K562 treated with DMSO at 1 percent for 4 hours (cell line): Measurements from ENCODE around the gene EIF1. TPM values are rescaled to one million over a fixed set of nuclear protein-coding genes. Genes with fewer than 3 reads are reported as not detected.

Source experiments
- total RNA-seq: library from RNA; unstranded; fragments of 300-600 nt; gene quantifications from 2 replicates; pipeline ENCODE4 v1.2.3, GENCODE V29; 2022; ENCODE audit not compliant: insufficient read depth

The EIF1 gene
- 1,253 and 1,263 TPM in 2 replicates for total RNA-seq

GRCh38 chr17:41688641-41689496 is at the start of gene EIF1:
Gene EIF1 (plus strand): TSS chr17:41688885. CDS start chr17:41689039, 154 bp downstream.

GRCh38 chr17:41711669-41712400 is 23.1 kb downstream of the EIF1 start, which contains the start of gene GAST:
Gene GAST (plus strand): TSS chr17:41712331. CDS start chr17:41715437, 3,106 bp downstream.

GRCh38 chr17:41734139-41734948 is 45.7 kb downstream of the EIF1 start, which contains the start of gene HAP1:
Gene HAP1 (minus strand): TSS chr17:41734643. CDS start chr17:41734634, 9 bp downstream.

Other genes with a start within 250 kb of the EIF1 start
- gene KRT38, start 247.9 kb upstream of the EIF1 start, total RNA-seq, result not detected in 2 replicates
- not detected in 2 replicates for gene KRT32, start 221.5 kb upstream of the EIF1 start, total RNA-seq
- not detected in 2 replicates for gene KRT35, start 207.7 kb upstream of the EIF1 start, total RNA-seq
- gene KRT36, start 199.0 kb upstream of the EIF1 start, total RNA-seq, result not detected in 2 replicates
- not detected in 2 replicates for gene KRT13, start 183.3 kb upstream of the EIF1 start, total RNA-seq
- gene KRT15, start 170.0 kb upstream of the EIF1 start, total RNA-seq, result 1.0 TPM in 1 of 2 replicates, not detected in the other
- gene KRT19, start 160.6 kb upstream of the EIF1 start, total RNA-seq, result 155 and 171 TPM in 2 replicates
- gene KRT9, start 116.8 kb upstream of the EIF1 start, total RNA-seq, result not detected in 2 replicates
- not detected in 2 replicates for gene KRT14, start 102.0 kb upstream of the EIF1 start, total RNA-seq
- not detected in 2 replicates for gene KRT16, start 76.1 kb upstream of the EIF1 start, total RNA-seq
- not detected in 2 replicates for gene KRT17, start 64.3 kb upstream of the EIF1 start, total RNA-seq
- gene GAST, start 23.4 kb downstream of the EIF1 start, total RNA-seq, result not detected in 2 replicates
- gene HAP1, start 45.8 kb downstream of the EIF1 start, total RNA-seq, result not detected in 2 replicates
- 223 and 303 TPM in 2 replicates for gene JUP, start 97.8 kb downstream of the EIF1 start, total RNA-seq
- gene P3H4, start 123.1 kb downstream of the EIF1 start, total RNA-seq, result 2.5 and 3.0 TPM in 2 replicates
- gene FKBP10, start 124.1 kb downstream of the EIF1 start, total RNA-seq, result 3.2 and 4.0 TPM in 2 replicates
- 94.8 and 98.5 TPM in 2 replicates for gene NT5C3B, start 147.3 kb downstream of the EIF1 start, total RNA-seq
- not detected in 2 replicates for gene KLHL10, start 148.9 kb downstream of the EIF1 start, total RNA-seq
- 4.6 and 7.3 TPM in 2 replicates for gene KLHL11, start 176.5 kb downstream of the EIF1 start, total RNA-seq
- 103 and 105 TPM in 2 replicates for gene ACLY, start 230.1 kb downstream of the EIF1 start, total RNA-seq
- 1.1 and 2.1 TPM in 2 replicates for gene ODAD4, start 241.7 kb downstream of the EIF1 start, total RNA-seq